Lower leg skin (tissue), 4 donors: Measurements from ENCODE around the gene NSUN6. TPM values are rescaled to one million over a fixed set of nuclear protein-coding genes. Genes with fewer than 3 reads are reported as not detected.

Source experiments
- DNase-seq, 2 donors: peaks; one replicate each; pipeline ENCODE4 v3.0.0-alpha.2; 2019; ENCODE audit warnings: low spot score in 2 of 2
- H3K4me3 ChIP-seq: fragments of 200-600 bp; sonication (generic); 2 replicates; pipeline ENCODE4 v1.5.1; 2017; ENCODE audit warnings: mild to moderate bottlenecking, low read depth; ENCODE audit not compliant: poor library complexity, severe bottlenecking
- POLR2A ChIP-seq, 2 donors: fragments of 450-650 bp; IDR thresholded peaks; one replicate each; pipeline ENCODE4 v1.6.1; 2016 to 2017; ENCODE audit warnings: antibody characterized with exemption in 2 of 2, mild to moderate bottlenecking in 1 of 2, moderate library complexity in 1 of 2
- WGBS, 2 donors: methylation state at CpG; one replicate each; pipeline ENCODE4 v1.1.5; 2018; 5-methylcytosine and 5-hydroxymethylcytosine counted together
- intact Hi-C: fragments of 100-400 bp; cut with DNase I; formaldehyde crosslinking; loops from one replicate; pipeline ENCODE4 v1.15.0; 2023; ENCODE audit warnings: low total_unique reads
- total RNA-seq, 4 donors: library from RNA; depleted of rRNA; stranded (reverse); fragments of >200 nt; gene quantifications; one replicate each; pipeline ENCODE4 v1.1.0, GENCODE V29; 2016
- TF ChIP-seq, protein P1 (sequence below), 3 donors: fragments of 450-650 bp; IDR thresholded peaks; one replicate each; pipeline ENCODE4 v1.5.1; 2016; ENCODE audit warnings: antibody characterized with exemption in 3 of 3, mild to moderate bottlenecking in 3 of 3, moderate library complexity in 2 of 3

The NSUN6 gene
- total RNA-seq, 4 donors from 2014 or later = 5.9 to 12.8 (median 8.6) TPM

DNA sequence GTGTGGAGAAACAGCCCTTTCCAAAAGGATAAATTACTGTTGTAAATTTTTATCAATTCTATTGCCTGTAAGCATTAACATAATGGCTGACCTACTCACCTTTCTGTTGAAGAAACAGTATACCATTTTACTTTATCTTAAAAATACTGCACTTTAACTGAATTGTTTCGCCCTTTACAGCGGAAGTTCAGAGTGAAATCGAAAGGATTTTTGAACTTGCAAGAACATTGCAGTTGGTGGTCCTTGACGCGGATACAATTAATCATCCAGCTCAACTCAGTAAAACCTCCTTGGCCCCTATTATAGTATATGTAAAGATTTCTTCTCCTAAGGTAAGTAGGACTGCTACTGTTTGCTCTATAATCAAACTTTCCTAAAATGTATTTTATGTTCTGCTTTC lies 117.5 kb downstream of the NSUN6 start:
- no peak for TF ChIP-seq POLR2A (IDR thresholded peaks at IDR 0.05)
- 96% methylated on average over 5 of the region's 5 CpGs for WGBS, 2 donors
- intact Hi-C loops = no loop called here
- DNase-seq = no peak
- H3K4me3 ChIP-seq = no peak overlapping the region

DNA sequence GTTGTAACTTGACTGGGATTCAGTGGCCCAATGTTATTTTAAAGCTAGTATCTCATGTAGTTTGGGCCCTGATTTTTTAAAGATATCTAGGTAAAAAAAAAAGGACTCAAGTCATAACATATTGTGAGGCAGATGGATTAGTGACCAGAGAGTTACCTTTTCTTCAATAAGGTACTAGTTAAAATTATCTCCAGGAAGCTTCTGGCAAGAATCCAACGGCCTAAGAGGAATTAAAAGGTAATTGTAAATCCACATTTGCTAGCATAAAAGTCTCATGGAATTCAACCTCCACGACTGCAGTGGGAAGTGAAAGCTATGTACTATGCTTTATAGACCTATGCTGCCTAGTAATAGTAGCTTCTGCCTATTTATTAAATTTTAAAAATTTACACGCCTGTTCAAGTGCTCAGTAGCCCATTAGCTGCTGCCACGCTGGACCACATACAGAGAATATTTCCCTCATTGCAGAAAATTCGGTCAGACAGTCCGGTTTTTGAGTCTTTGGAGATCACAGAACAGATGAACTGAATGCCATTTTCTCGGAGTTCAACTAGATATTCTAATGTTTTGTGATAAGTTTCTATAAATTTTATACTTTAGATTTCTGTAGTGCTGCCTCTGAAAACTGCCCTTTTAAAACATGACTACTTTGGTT lies 118.4 kb downstream of the NSUN6 start:
- TF ChIP-seq POLR2A (IDR thresholded peaks at IDR 0.05) = no peak
- TF ChIP-seq, protein P1, sequence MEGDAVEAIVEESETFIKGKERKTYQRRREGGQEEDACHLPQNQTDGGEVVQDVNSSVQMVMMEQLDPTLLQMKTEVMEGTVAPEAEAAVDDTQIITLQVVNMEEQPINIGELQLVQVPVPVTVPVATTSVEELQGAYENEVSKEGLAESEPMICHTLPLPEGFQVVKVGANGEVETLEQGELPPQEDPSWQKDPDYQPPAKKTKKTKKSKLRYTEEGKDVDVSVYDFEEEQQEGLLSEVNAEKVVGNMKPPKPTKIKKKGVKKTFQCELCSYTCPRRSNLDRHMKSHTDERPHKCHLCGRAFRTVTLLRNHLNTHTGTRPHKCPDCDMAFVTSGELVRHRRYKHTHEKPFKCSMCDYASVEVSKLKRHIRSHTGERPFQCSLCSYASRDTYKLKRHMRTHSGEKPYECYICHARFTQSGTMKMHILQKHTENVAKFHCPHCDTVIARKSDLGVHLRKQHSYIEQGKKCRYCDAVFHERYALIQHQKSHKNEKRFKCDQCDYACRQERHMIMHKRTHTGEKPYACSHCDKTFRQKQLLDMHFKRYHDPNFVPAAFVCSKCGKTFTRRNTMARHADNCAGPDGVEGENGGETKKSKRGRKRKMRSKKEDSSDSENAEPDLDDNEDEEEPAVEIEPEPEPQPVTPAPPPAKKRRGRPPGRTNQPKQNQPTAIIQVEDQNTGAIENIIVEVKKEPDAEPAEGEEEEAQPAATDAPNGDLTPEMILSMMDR (IDR thresholded peaks at IDR 0.05) = no peak
- WGBS, 2 donors = 83 to 89% methylated on average over 7 of the region's 7 CpGs
- intact Hi-C loops = no loop called here
- no peak for DNase-seq
- no peak overlapping the region for H3K4me3 ChIP-seq

DNA sequence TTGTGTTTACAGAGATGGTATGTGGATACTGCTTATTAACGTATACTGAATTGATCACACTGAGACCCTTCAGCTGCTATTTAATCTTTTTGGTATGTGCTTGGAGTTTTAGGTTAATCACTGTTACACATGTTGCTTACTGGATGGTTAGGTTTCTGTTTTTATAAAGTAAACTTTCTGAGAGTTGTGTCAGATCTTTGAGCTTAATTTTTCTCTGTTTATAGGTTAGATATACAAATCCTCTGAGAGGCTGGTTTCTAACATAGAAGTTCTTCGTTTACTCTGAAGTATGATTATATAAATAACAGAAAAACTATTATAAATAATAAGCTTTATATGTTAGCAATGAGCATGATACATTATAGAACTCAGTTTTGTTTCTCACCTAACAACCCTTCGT lies 123.1 kb downstream of the NSUN6 start:
- intact Hi-C loops = no loop called here
- no peak overlapping the region for H3K4me3 ChIP-seq
- WGBS, 2 donors = 90 to 92% methylated on average over 3 of the region's 3 CpGs
- DNase-seq = no peak
- TF ChIP-seq POLR2A (IDR thresholded peaks at IDR 0.05) = no peak
- TF ChIP-seq, protein P1 (IDR thresholded peaks at IDR 0.05) = no peak

DNA sequence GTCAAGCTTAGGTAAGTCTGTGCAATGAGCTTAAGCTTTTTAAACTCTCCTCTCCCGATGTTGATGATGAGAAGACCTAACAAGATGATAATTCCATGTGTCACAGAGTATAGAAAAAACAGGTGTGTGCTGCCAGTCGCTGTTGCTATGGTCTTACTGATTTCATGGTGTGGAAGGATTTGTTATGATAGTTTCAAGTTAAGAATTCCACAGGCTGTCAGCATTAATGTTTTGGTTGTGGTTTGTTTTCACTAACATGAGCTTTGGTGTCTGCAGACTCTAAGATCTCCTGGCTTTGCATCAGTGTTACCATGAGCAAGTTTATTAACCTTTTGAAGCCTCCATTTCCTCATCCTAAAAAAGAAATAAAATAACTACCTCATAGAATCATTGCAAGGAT lies 123.7 kb downstream of the NSUN6 start:
- WGBS, 2 donors = 91% methylated on average over 2 of the region's 2 CpGs
- intact Hi-C loops = no loop called here
- H3K4me3 ChIP-seq = no peak overlapping the region
- no peak for DNase-seq
- no peak for TF ChIP-seq POLR2A (IDR thresholded peaks at IDR 0.05)
- TF ChIP-seq, protein P1 (IDR thresholded peaks at IDR 0.05) = no peak

DNA sequence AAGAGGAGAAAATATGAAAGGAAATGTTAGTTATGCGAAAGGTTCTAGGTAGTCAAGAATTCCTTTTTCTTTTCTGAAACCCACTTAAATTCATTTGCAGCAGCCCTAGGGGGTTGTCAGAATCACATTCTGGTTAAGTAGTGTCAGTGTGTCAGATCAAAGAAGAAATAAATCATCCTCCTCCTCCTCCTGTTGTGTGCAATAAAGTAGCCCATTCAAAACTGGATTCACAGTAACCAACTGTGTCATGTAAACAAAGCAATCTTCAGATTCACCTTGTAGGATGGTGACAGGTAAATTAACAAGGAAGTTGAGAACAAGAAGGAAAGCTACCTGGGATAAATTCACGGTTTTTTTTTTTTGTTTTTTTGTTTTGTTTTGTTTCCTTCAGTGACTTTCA lies 127.5 kb downstream of the NSUN6 start:
- H3K4me3 ChIP-seq = no peak overlapping the region
- TF ChIP-seq POLR2A (IDR thresholded peaks at IDR 0.05) = no peak
- TF ChIP-seq, protein P1 (IDR thresholded peaks at IDR 0.05) = no peak
- DNase-seq = no peak
- WGBS, 2 donors = 70 to 80% methylated on average over 2 of the region's 2 CpGs
- intact Hi-C loops = no loop called here

DNA sequence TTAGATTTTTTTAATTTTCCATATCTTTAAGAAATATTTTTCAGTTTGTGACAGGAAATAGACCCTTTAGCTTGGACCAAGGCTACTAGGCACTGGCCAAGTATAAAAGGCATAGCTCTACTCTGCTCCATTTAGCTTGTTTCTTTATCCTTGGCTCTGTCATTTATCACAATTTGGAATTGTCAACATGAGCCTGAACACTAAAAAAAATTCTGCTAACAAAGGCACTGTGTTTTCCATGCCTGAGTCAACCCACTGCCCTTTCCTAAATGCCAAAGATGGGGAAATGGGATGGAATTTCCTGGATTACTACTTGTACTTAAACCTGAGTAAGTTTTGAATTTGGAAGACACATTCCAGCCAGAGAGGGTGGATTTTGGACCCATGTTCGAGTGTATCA lies 128.4 kb downstream of the NSUN6 start:
- TF ChIP-seq, protein P1 (IDR thresholded peaks at IDR 0.05) = no peak
- no peak for TF ChIP-seq POLR2A (IDR thresholded peaks at IDR 0.05)
- WGBS, 2 donors = 50 to 57% methylated on average over 1 of the region's 1 CpG
- intact Hi-C loops = no loop called here

More for the DNA sequence above, 128.4 kb downstream of the NSUN6 start:
- no peak for DNase-seq
- no peak overlapping the region for H3K4me3 ChIP-seq
